H1 (cell line): ENCODE data around the gene ZNF750. TPM values are rescaled to one million over a fixed set of nuclear protein-coding genes. Genes with fewer than 3 reads are reported as not detected.
A peak's percentile ranks its signal among the peaks of the same experiment; 100 is the strongest.

ENCODE experiments used
- CTCF ChIA-PET: fragments of 300-600 bp; sonication (Branson Sonifier 250); formaldehyde crosslinking; loops from one replicate; lab custom pipeline; 2021; ENCODE audit not compliant: partially characterized antibody; lab: Charles Lee
- POLR2A ChIA-PET: fragments of 300-600 bp; sonication (Branson Sonifier 250); formaldehyde crosslinking; loops from one replicate; lab custom pipeline; 2021; ENCODE audit warnings: inconsistent platforms; ENCODE audit not compliant: partially characterized antibody; lab: Charles Lee
- DNase-seq, 2 experiments: peaks; one replicate each; pipeline versions ENCODE4 v3.0.0 to v3.0.0-alpha.2; 2010 to 2022; ENCODE audit warnings: low spot score in 2 of 2, low read depth in 1 of 2, mixed read lengths in 1 of 2
- FAIRE-seq: peaks from 2 replicates; lab custom pipeline; 2011; peaks lifted over from hg19 to GRCh38; lab: Jason Lieb, UNC
- H2AFZ ChIP-seq: 2 replicates; pipeline ENCODE4 v1.8.1; 2012; ENCODE audit warnings: low read length, inconsistent platforms
- H2AK5ac ChIP-seq: 2 replicates; pipeline ENCODE4 v1.6.1; 2013; ENCODE audit warnings: low read depth, low read length
- H2BK120ac ChIP-seq: replicated peaks from 2 replicates; pipeline ENCODE3; 2013; ENCODE audit warnings: low read depth, low read length, inconsistent platforms
- H2BK12ac ChIP-seq: 2 replicates; pipeline ENCODE4 v1.6.1; 2013; ENCODE audit warnings: low read depth, low read length
- H2BK15ac ChIP-seq: 2 replicates; pipeline ENCODE4 v1.6.1; 2013; ENCODE audit warnings: low read length
- H2BK20ac ChIP-seq: 2 replicates; pipeline ENCODE4 v1.6.1; 2013; ENCODE audit warnings: low read length
- H2BK5ac ChIP-seq: 2 replicates; pipeline ENCODE4 v1.6.1; 2013; ENCODE audit warnings: low read depth, low read length
- H3K14ac ChIP-seq: 2 replicates; pipeline ENCODE4 v1.6.1; 2013; ENCODE audit warnings: inconsistent platforms; ENCODE audit not compliant: insufficient read length
- H3K18ac ChIP-seq: 2 replicates; pipeline ENCODE4 v1.6.1; 2013; ENCODE audit warnings: low read length; ENCODE audit errors: extremely low read depth
- H3K23ac ChIP-seq: 2 replicates; pipeline ENCODE4 v1.6.1; 2013; ENCODE audit warnings: inconsistent platforms; ENCODE audit not compliant: insufficient read length
- H3K23me2 ChIP-seq: 2 replicates; pipeline ENCODE4 v1.6.1; 2013; ENCODE audit warnings: low read depth, low read length
- H3K27ac ChIP-seq: 2 replicates; pipeline ENCODE4 v1.6.1; 2011; ENCODE audit warnings: low read depth, low read length, inconsistent platforms
- H3K27me3 ChIP-seq, 4 experiments: replicated peaks in 1 of 4; 1 replicate in 1 of 4; 2 replicates in 3 of 4; pipeline versions ENCODE4 v1.6.1 to v1.8.1; 2011 to 2013; ENCODE audit warnings: low read length in 3 of 4, mild to moderate bottlenecking in 3 of 4, inconsistent platforms in 2 of 4, mixed read lengths in 2 of 4, moderate library complexity in 1 of 4; ENCODE audit not compliant: control insufficient read depth in 3 of 4, insufficient read depth in 3 of 4; ENCODE audit errors: extremely low read depth in 1 of 4
- H3K36me3 ChIP-seq, 4 experiments: 2 replicates each; pipeline versions ENCODE4 v1.6.1 to v1.8.1; 2011 to 2013; ENCODE audit warnings: mild to moderate bottlenecking in 4 of 4, low read length in 3 of 4, moderate library complexity in 2 of 4, control low read depth in 1 of 4, inconsistent platforms in 1 of 4; ENCODE audit not compliant: insufficient read depth in 4 of 4, control insufficient read depth in 2 of 4
- H3K4ac ChIP-seq: replicated peaks from 2 replicates; pipeline ENCODE3; 2013; ENCODE audit warnings: low read length, low read depth, mixed read lengths, inconsistent platforms; ENCODE audit not compliant: insufficient read length
- H3K4me1 ChIP-seq, 4 experiments: replicated peaks in 1 of 4; 1 replicate in 1 of 4; 2 replicates in 3 of 4; pipeline versions ENCODE4 v1.6.1 to v1.8.1; 2011 to 2013; ENCODE audit warnings: low read length in 3 of 4, inconsistent platforms in 2 of 4, mixed read lengths in 1 of 4; ENCODE audit not compliant: insufficient read depth in 4 of 4, control insufficient read depth in 3 of 4
- H3K4me2 ChIP-seq, 2 experiments: 2 replicates each; pipeline versions ENCODE4 v1.6.1 to v1.8.1; 2011 to 2013; ENCODE audit warnings: low read depth in 2 of 2, low read length in 2 of 2, control low read depth in 1 of 2, inconsistent platforms in 1 of 2, mild to moderate bottlenecking in 1 of 2; ENCODE audit not compliant: insufficient read depth in 1 of 2
- H3K4me3 ChIP-seq, 4 experiments: fragments of 200-600, 300-600 bp in 1 of 4; sonication (generic), shearing (Covaris generic), sonication (Bioruptor Twin) in 1 of 4; 2 replicates each; pipeline versions ENCODE4 v1.5.1 to v1.8.1; 2011 to 2016; ENCODE audit warnings: low read length in 4 of 4, low read depth in 3 of 4, control low read depth in 2 of 4, inconsistent platforms in 2 of 4, mild to moderate bottlenecking in 2 of 4, mixed read lengths in 1 of 4, moderate library complexity in 1 of 4; ENCODE audit not compliant: insufficient read depth in 2 of 4; ENCODE audit errors: extremely low read depth in 1 of 4
- H3K56ac ChIP-seq: replicated peaks from 2 replicates; pipeline ENCODE3; 2013; ENCODE audit warnings: low read depth, mild to moderate bottlenecking, mixed read lengths, low read length, inconsistent platforms; ENCODE audit not compliant: insufficient read length
- H3K79me1 ChIP-seq: 2 replicates; pipeline ENCODE4 v1.6.1; 2013; ENCODE audit warnings: low read depth, low read length, control low read depth
- H3K79me2 ChIP-seq, 2 experiments: 2 replicates each; pipeline versions ENCODE4 v1.6.1 to v1.8.1; 2012 to 2013; ENCODE audit warnings: low read length in 2 of 2, mild to moderate bottlenecking in 2 of 2, inconsistent platforms in 1 of 2; ENCODE audit not compliant: insufficient read depth in 2 of 2, control insufficient read depth in 1 of 2
- H3K9ac ChIP-seq, 4 experiments: replicated peaks in 1 of 4; 1 replicate in 1 of 4; 2 replicates in 3 of 4; pipeline versions ENCODE4 v1.6.1 to v1.8.1; 2011 to 2013; ENCODE audit warnings: low read depth in 3 of 4, low read length in 3 of 4, control low read depth in 2 of 4, mild to moderate bottlenecking in 2 of 4, moderate library complexity in 2 of 4, inconsistent platforms in 1 of 4; ENCODE audit errors: extremely low read depth in 1 of 4
- H3K9me3 ChIP-seq, 2 experiments: 2 replicates each; pipeline versions ENCODE4 v1.6.1 to v1.8.1; 2012 to 2013; ENCODE audit warnings: mild to moderate bottlenecking in 2 of 2, moderate library complexity in 2 of 2, control low read depth in 1 of 2, inconsistent platforms in 1 of 2, low read depth in 1 of 2, low read length in 1 of 2, mixed read lengths in 1 of 2; ENCODE audit not compliant: insufficient read depth in 2 of 2
- H4K20me1 ChIP-seq, 2 experiments: replicated peaks in 1 of 2; 2 replicates each; pipeline versions ENCODE3 to v1.8.1; 2011 to 2013; ENCODE audit warnings: inconsistent platforms in 2 of 2, low read length in 2 of 2, mild to moderate bottlenecking in 1 of 2; ENCODE audit not compliant: insufficient read depth in 2 of 2, control insufficient read depth in 1 of 2
- H4K5ac ChIP-seq: 2 replicates; pipeline ENCODE4 v1.6.1; 2013; ENCODE audit warnings: low read length, low read depth, mixed read lengths, inconsistent platforms; ENCODE audit not compliant: insufficient read length
- H4K8ac ChIP-seq: 2 replicates; pipeline ENCODE4 v1.8.0; 2013; ENCODE audit warnings: mild to moderate bottlenecking, moderate library complexity, low read length, inconsistent platforms; ENCODE audit not compliant: insufficient read depth; ENCODE audit errors: extremely low read depth
- H4K91ac ChIP-seq: replicated peaks from 2 replicates; pipeline ENCODE3; 2013; ENCODE audit warnings: low read length, mixed read lengths, inconsistent platforms; ENCODE audit not compliant: insufficient read length
- CBX8 ChIP-seq: fragments of 300-800, 300-1000 bp; sonication (generic); IDR thresholded peaks from 2 replicates; pipeline ENCODE4 v1.7.1; 2016; ENCODE audit warnings: low read depth, low read length, borderline replicate concordance
- CHD1 ChIP-seq: IDR thresholded peaks from 2 replicates; pipeline ENCODE4 v1.6.1; 2012; ENCODE audit warnings: low read depth, low read length, improper control_type of control experiment
- SP2 ChIP-seq: IDR thresholded peaks from 2 replicates; pipeline ENCODE4 v1.6.1; 2012; ENCODE audit warnings: mild to moderate bottlenecking, low read length, inconsistent platforms
- WGBS, 2 experiments: shearing (Covaris generic) in 1 of 2; methylation state at CpG; one replicate each; pipeline versions ENCODE4 v1.1.6 to v1.1.7; 2013 to 2015; ENCODE audit warnings: low lambda C conversion rate in 2 of 2, mixed read lengths in 2 of 2, inconsistent platforms in 1 of 2, low coverage in 1 of 2, missing lambda C conversion rate in 1 of 2; ENCODE audit not compliant: insufficient replicate concordance in 2 of 2, insufficient coverage in 1 of 2, insufficient read length in 1 of 2; ENCODE audit errors: extremely low coverage in 1 of 2, missing lambda C conversion rate in 1 of 2; 5-methylcytosine and 5-hydroxymethylcytosine counted together
- long read RNA-seq, 2 experiments: library from RNA in 1 of 2; library from capped mRNA in 1 of 2; stranded (forward); transcript quantifications; one replicate each; pipeline ENCODE4 v2.0.0, GENCODE V29; 2021; ENCODE audit warnings: inconsistent platforms in 1 of 2
- polyA minus RNA-seq, 3 experiments: library from RNA; depleted of rRNA, polyadenylated mRNA; stranded (reverse); fragments of >200 nt; gene quantifications; 1 replicate in 2 of 3; 2 replicates in 1 of 3; pipeline ENCODE4 v1.2.3, GENCODE V29; 2011
- polyA plus RNA-seq, 7 experiments: library from polyadenylated mRNA; depleted of rRNA in 3 of 7; stranded (reverse) in 5 of 7; unstranded in 2 of 7; fragments of >200 nt in 5 of 7; fragments of 200-250 nt in 2 of 7; gene quantifications; 1 replicate in 5 of 7; 2 replicates in 1 of 7; 4 replicates in 1 of 7; pipeline versions ENCODE4 v1.2.1 to v1.2.3, GENCODE V29; 2011 to 2013; ENCODE audit warnings: missing spikeins in 2 of 7, mixed read lengths in 2 of 7
- total RNA-seq: library from RNA; stranded (reverse); fragmentation: NEBNext Ultra II Directional; extraction: Animal tissue kit (Norgen Biotek cat#: 25700); gene quantifications from 2 replicates; pipeline ENCODE4 v1.2.1, GENCODE V29; 2021

Gene ZNF750
- total RNA-seq (not detected in 2 replicates), polyA plus RNA-seq (2011; rRNA removed) (0.02 TPM in 1 of 2 replicates, not detected in the other), polyA minus RNA-seq (2011; rRNA and poly(A)+ RNA removed) (not detected in 2 replicates)
- polyA plus RNA-seq (2011; cell fraction: cytosol; rRNA removed) = not detected
- not detected for polyA plus RNA-seq (2011; cell fraction: nucleus; rRNA removed)
- 0.12 to 0.14 TPM in 2 of 4 replicates, not detected in the others for polyA plus RNA-seq (2012, experiment 1 of 2)
- polyA plus RNA-seq (2012, experiment 2 of 2) = 0.04 TPM
- polyA plus RNA-seq (2013, experiment 1 of 2) = 0.02 TPM
- 0.02 TPM for polyA plus RNA-seq (2013, experiment 2 of 2)
- not detected for polyA minus RNA-seq (2011; cell fraction: cytosol; rRNA and poly(A)+ RNA removed)
- polyA minus RNA-seq (2011; cell fraction: nucleus; rRNA and poly(A)+ RNA removed) = not detected
- long read RNA-seq, experiment 1 = 0 reads
- long read RNA-seq, experiment 2 = 0 reads

DNA sequence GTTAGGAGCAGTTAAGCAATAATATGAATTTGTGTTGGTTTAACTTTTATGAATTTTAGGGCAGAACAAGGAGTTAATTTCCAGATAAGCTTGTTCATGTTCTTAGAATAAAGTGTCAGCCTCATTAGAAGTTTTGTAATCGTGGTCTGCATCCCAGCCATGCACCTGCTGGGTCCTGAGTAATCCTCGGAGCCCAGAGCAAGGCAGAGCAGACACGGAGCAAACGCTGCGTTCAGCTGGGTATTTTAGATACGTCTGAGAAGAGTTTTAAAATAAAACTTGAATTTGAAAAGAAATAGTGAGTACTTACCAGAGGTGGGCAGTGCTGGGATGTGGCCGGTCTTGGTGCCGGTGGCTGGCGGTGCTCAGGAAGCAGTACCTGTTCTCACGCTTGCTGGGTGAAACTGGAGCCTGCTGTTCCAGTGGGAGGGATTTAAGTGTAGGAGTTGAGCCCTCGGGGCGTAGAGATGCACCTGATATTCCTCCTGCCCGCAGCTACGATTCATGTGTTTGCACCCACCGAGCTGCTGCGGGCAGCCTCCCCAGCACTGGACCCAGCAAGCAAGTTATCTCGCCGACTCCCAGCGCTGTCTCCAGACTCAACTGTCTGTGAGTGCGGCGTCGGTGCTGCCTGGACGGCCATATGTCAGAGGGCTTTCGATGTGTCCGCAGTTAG lies at the start of gene ZNF750:
Gene ZNF750, minus strand, starts transcription at position 406 of the 676 bp plus-strand sequence. CDS start 7,568 bp downstream, outside the sequence.
- H3K23me2 ChIP-seq = no peaks in the 10 kb centered on the region
- H3K18ac ChIP-seq = no peak within 1 kb of the TSS; the same call in 1 of the 2 replicates
- H2BK5ac ChIP-seq = peak within 1 kb of the TSS; percentile 40
- no peaks in the 10 kb centered on the region for H3K79me2 ChIP-seq
- H2BK12ac ChIP-seq = 0 out of 2 replicates have a peak within 1 kb of the TSS, but pooled peaks have one; percentile 44
- H3K14ac ChIP-seq = no peak within 1 kb of the TSS
- peak within 1 kb of the TSS; percentile 5 for H4K5ac ChIP-seq
- no peak within 1 kb of the TSS for H3K9ac ChIP-seq
- DNase-seq = no peak
- peak within 1 kb of the TSS; percentile 61 for H3K4ac ChIP-seq
- H3K27me3 ChIP-seq = no peaks in the 10 kb centered on the region
- H2BK15ac ChIP-seq = peak within 1 kb of the TSS; percentile 67; the same call in 1 of the 2 replicates
- FAIRE-seq = no peak
- 86% methylated on average over 25 of the region's 25 CpGs; no CpG with 5 or more reads in 1 of the 2 experiments for WGBS, 2 experiments
- ChIA-PET POLR2A (no interaction called here), CTCF (interaction anchor here (0.9 to 4.3 kb wide), 7 partner anchors 11 to 95 kb away, joined by 3 to 20 read pairs (median 3); no protein-coding TSS in a partner anchor)
- no peak within 1 kb of the TSS for H3K56ac ChIP-seq
- H2AFZ ChIP-seq = no peak within 1 kb of the TSS
- H4K20me1 ChIP-seq = peaks cover 0 to 4% of the 10 kb centered on the region in 2 experiments
- 0 out of 2 replicates have a peak within 1 kb of the TSS, but pooled peaks have one; percentile 33 for H2AK5ac ChIP-seq
- H3K79me1 ChIP-seq = peaks cover 4% of the 10 kb centered on the region; the same call in 1 of the 2 replicates
- no peak within 1 kb of the TSS for H3K4me2 ChIP-seq
- H3K4me1 ChIP-seq = peaks cover 4 to 18% (median 11%) of the 10 kb centered on the region in 4 experiments; a peak in 5 of 7 replicates
- no peak within 1 kb of the TSS for H3K4me3 ChIP-seq
- peak within 1 kb of the TSS; percentile 48 for H4K91ac ChIP-seq
- no peak within 1 kb of the TSS; the same call in 1 of the 2 replicates for H4K8ac ChIP-seq
- no peak within 1 kb of the TSS for H2BK120ac ChIP-seq
- no peak within 1 kb of the TSS for H2BK20ac ChIP-seq
- H3K9me3 ChIP-seq = no peaks in the 10 kb centered on the region
- no peak within 1 kb of the TSS for H3K23ac ChIP-seq
- no peak within 1 kb of the TSS for H3K27ac ChIP-seq
- no peaks in the 10 kb centered on the region; a peak in 1 of 8 replicates for H3K36me3 ChIP-seq
- TF ChIP-seq CHD1 (no peak), CBX8 (no peak), SP2 (no peak)
